Fibroblast of lung (primary cell): Measurements from ENCODE around the gene TWSG1.
"Not testable (repeated sequence)": the region's sequence is repeated elsewhere in the genome, so short reads cannot be mapped to it uniquely, and the experiment has no call there.

Experiments used
- CTCF ChIP-seq, 2 donors: IDR thresholded peaks in 1 of 2; conservative IDR thresholded peaks in 1 of 2; 1 replicate in 1 of 2; 2 replicates in 1 of 2; pipeline ENCODE4 v1.5.1; 2011 to 2012; ENCODE audit warnings: low read length in 2 of 2, control low read depth in 1 of 2, inconsistent platforms in 1 of 2, low read depth in 1 of 2, mild to moderate bottlenecking in 1 of 2
- EZH2 ChIP-seq: IDR thresholded peaks from 2 replicates; pipeline ENCODE4 v1.5.1; 2012; ENCODE audit warnings: low read length, control low read depth, mild to moderate bottlenecking; ENCODE audit errors: missing control alignments

GRCh38 chr18:9424235-9424634 is 89.7 kb downstream of the TWSG1 start:
- TF ChIP-seq CTCF (conservative IDR thresholded peaks at IDR 0.05 in 1 of 2, IDR thresholded peaks at IDR 0.05 in 1 of 2; ENCODE audit: low read depth in 1 of 2, low read length in 2 of 2); EZH2: not testable (repeated sequence)
